ENCODE results near the gene LIMD2.
A peak's percentile ranks its signal among the peaks of the same experiment; 100 is the strongest.

Gene LIMD2

DNA sequence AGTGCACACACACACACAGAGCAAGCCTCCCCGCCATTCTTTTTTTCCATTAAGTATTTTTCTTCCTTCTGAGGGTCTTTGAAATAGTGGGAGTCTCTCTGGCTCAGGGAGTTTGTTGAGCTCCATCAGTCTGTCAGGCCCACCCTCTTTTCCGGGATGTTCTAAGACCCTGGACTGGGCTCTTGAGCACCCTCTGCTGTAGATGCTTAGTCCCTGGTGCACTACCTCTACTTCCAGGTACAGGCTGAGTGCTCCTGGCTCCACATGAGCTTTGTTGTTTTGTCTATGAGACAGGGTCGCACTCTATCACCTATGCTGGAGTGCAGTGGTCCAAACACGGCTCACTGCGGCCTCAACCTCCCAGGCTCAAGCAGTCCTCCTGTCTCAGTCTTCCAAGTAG, 20.7 kb downstream of the LIMD2 start:
- DNase-seq: no peak

DNA sequence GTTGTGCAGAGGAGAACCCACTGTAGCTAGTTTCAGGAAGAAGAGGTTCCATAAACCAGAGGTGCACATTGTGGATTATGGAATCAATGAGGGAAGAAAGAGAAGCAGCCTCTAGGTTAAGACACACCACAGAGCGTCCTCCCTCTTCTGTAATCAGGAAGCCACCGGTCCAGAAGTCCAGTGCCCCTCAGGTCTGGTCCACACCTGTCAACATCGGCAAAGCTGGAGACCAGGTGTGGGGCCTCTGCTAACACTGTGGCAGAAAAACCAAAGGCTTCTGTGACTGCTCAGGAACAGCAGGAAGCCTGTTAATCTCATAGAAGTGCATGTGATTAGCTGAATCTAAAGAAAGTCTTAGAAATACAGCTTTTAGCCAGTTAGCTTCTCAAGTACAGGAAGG, 23.3 kb downstream of the LIMD2 start:
- DNase-seq: no peak

DNA sequence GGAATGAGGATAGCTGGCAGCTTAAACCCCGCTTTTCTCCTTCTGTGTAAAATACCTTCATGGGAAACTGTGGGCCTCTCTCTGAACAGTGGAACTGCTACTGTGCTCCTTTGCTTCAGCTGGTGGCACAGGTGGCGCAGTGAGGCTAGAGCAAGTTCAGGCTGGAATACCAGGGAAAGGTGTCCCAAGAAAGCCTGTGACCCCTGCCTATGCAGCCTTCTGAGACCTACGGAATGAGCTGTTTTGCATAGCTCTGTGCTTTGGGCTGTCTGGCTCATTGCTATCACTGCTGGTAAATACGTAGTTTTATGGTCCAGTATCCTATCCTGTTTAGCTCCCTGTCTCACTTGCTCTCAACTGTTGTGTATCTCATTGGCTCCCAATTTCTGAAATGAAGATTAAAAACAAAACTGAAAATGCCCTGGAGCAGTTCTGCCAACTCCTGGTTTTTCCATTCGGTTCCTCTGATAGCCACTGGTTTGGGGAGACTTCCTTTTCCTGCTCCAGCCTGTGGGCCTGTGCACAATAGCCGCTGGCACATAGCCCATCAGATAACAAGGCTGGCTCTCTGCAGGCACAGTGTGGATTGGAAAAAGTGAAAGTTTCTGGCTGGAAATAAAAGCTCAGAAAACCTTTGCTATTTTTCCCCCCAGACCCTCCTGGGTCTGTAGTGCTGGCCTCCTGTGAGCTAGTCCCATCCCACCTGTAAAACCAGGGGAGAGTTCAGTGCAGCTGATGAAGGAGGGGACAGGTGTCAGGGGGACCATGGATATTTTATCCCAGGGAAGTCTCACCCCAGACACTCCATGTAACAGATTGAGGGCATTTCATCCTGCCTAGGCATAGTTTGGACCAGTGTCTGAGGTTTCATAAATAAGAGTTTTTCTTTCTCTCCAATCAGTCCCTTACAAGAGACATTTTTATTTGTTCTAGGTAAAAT, 24.0 kb downstream of the LIMD2 start:
- DNase-seq: peak; percentile 56

DNA sequence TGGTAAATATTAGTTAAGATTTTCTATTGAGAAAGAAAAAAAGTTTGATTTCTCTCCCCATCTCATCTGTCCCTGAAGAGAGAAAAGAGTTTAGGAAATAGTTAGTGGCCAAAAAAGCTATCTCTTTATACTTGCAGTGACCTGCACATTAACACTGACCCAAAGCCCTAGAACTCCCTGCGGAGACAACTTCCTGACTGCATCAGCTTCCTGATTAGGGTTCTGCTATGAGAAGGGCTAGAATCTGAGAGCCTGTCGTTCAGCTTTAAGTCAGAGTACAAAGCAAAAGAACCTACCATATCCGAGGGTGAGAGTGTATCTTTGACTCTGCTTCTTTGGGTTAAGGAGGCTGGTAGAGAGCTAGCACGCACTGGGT, 24.7 kb downstream of the LIMD2 start:
- DNase-seq: no peak

DNA sequence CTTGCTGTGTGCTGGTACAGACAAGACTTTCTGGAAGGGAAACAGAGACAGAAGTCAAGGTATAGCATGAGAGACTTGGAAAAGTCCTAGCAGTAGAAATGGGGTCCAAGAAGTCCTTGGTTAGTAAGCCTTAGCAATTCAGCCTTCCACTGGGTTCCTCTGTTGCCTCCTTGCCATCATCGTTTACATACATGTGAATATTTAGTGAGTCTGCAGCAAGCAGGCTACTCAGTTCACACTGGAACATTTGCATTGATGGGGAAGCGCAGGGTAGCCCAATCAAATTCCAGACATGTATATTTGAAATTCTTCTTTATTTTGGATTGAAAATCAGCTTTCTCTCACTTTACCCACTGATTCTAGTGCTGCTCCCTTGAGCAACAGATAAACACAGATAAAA, 27.1 kb downstream of the LIMD2 start:
- DNase-seq: no peak

DNA sequence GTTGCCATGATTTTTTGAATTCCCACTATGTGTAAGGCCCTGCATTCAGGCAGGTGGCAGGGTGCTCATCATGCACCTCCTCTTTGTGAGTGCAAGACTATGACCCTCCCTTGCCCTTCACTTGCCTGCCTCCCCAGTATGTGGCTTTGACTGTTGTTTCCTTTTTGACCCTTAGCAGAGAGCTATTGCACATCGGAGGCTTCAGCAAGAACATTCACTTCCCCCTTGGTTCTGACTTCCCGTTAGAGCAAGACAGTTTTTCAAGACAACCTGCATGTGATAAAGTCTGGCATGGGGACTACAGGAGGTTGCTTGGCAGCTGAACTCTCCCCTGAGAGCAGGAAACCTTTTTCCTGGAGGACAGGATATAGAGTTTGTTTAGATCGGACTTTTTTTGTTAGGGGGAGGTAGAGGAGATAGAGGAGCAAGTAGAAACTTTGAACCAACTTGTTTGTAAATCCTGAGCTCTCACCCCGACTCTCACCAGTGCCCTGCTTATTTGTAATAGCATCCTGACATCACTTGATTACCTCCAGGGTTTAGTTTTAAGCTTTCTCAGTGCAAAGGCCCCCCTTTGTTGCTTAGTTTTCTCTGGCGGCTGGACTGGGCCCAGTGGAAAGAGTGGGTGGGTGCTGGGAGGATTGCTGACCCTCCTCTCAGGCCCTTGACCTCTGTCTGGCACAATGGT, 34.3 kb downstream of the LIMD2 start:
- DNase-seq: peak; percentile 28

DNA sequence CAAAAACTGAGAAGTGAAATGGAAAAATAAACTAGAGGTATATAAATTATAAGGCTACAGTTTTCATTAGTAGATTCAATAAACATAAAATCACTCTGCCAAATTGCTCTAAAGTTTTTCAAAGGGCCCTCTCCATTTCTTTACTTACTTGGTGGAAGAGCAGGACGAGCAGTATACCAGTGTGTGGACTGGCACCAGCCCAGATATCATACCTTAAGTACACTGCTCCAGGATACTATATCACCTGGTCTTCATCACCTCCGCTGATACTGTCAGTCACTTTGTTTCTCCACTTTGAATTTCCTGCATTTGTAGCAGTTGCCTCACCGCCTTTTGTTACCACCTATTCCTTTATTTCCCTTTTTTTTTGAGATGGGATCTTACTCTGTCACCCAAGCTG, 40.1 kb downstream of the LIMD2 start:
- no peak for DNase-seq

DNA sequence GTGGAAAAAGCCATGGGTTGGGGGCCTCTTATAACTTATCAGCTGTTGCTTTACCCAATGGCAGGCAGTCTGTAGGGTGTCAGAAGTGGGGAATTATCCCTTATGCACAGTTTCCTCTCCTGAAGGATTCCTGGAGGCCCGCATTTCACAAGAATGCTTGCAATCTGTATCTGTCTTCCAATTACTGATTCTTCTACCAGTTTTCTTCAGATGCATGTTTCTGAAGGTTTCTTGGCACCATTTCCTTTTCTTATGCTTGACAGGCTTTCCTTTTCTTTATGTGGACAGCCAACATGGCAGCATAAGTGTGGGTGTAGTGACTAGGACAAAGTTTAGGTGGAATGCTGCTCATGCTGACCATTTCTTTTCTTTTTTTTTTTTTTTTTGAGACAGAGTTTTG, 41.6 kb downstream of the LIMD2 start:
- no peak for DNase-seq

DNA sequence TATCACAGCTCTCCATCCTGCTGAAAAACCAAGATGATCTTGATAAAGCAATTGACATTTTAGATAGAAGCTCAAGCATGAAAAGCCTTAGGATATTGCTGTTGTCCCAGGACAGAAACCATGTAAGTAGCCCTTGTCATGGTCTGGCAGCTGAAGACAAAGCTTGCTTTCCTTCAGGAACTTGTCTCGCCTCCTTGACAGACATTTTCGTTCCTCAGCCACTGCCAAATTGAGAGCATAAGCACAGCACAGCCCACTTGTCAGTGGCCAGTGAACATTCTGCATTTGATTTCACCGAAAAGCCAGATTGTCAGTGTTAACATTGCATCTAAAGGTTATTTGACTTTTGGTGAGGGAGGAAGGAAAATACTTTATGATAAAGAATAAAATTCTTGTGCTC, 42.1 kb downstream of the LIMD2 start:
- DNase-seq: no peak

DNA sequence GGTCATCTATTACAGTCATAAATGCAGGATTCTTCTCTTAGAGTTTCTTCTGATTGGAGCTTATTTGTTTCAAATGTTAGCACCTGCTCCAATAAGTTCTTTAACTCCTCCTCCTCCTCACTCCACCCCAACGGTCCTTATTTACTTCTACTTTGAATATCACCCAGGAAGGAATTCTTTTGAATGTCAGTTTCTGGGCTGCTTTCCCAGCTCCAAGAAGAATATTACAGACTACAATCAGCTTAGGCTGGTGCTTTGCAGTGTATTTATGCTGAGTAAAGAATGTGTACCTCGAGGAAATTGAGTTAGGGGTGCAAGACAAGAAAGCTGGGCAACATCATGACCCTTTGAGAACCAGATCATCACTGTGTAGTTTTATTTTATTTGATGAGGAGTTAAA, 46.9 kb downstream of the LIMD2 start:
- no peak for DNase-seq

DNA sequence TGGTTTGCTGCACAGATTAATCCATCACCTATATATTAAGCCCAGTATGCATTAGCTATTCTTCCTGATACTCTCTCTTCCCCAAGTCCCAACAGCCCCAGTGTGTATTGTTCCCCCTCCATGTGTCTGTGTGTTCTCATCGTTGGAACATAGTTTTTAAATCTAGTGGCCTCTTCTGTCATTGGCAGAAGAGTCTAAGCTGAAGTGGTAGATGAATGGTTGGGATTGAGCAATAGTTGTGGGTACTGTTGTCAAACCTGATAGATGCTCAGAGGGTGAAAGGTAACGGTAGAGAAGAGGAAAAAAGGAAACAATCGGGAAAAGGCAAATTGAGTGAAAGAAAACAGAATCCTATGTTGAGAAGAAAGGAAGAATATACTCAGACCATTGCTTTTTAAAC, 47.8 kb downstream of the LIMD2 start:
- no peak for DNase-seq

DNA sequence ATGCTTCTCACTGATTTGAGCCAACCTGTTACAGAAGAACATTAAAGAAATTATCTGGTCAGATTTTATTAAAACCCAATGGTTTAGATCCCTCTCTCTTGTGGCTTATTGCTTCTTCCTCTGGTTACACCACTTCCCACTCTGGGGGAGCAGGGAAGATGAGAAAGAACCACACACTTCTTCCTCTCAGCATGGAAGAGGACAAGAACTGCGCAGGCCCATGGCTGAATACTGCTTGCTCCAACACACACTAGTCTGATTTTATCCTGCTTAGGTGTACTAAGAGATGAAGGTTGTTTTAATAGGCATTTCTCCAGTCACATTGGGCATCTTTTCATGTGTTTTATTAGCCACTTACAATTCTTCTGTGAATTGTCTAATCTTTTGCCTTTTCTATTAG, 50.1 kb downstream of the LIMD2 start:
- DNase-seq: no peak

DNA sequence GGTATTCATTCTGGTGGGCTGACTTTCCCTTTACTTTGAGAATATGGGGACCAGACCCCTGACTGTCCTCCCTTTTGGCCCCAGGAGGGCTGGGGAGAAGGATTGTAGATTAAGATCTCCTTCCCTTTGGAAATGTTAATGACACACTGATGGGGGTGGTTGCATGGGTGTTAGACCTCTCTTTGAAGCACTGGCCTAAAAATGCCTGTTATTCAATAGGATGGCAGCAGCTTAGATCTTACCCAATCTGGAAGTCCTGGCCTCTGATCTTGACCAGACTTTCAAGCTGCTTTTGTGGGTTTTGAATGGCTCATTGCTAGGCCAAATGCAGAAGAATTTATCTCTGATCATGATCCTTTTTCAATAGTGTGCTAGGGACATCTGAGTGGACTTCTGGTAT, 52.0 kb downstream of the LIMD2 start:
- DNase-seq: no peak

DNA sequence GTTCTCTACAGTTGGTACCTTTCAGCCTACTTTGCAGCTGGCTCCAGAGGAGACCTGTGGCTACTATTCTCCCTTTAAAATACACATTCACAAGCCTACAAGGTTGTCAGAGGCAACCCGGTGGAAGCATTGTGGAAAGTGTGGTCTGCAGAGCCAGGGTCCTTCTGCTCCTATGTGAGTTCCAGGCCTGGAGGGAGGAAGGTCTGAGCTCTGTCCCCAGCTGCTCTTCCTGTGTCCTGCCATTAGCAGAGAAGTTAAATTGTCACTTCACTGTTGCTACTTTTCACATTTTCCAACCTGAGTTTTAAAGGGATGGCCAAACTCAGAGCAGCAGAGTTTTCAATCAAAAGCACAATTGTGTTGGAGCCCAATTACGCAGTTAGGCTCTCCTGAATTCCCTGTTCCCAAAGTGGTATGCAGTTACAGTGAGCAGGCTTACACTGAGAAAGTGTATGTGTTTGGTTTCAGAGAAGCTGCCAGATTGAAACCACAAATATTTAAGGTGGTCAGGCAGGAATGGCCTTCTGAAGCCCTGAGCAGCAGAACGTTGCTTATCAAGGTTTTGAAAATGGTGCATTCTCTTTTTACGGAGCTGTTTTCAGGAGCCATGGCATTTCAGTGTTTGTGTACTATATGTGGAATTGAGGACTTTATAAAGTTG, 52.7 kb downstream of the LIMD2 start:
- DNase-seq: no peak

DNA sequence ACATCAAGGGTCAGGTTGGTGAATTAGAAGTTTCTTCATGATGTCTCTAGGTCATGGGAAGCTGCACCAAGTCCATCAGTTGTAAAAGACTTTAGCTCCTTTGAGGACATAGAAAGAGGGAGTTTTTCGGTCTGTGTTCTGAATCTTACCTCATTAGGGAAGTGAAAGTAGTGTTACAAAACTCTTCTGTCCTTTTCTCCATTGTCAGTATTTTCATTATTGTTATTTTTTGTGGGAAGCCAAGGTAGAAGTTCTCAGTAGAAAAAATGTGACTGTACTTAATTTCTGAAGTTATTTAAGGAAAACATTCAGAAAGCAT, 53.5 kb downstream of the LIMD2 start:
- DNase-seq: no peak
